Measurements from ENCODE around the gene RPS14.

RPS14 gene

GRCh38 chr5:150398722-150399523 is 50.6 kb downstream of the RPS14 start:
- DNase-seq: no peak

- no peak for DNase-seq
Measured at GRCh38 chr5:150397782-150398721, 51.5 kb downstream of the RPS14 start.

GRCh38 chr5:150397146-150397781 is 52.3 kb downstream of the RPS14 start:
- DNase-seq: no peak

GRCh38 chr5:150396267-150396666 is 53.3 kb downstream of the RPS14 start:
- DNase-seq: no peak

- no peak for DNase-seq
Measured at GRCh38 chr5:150395688-150395975, 53.9 kb downstream of the RPS14 start.

- no peak for DNase-seq
Measured at GRCh38 chr5:150394912-150395687, 54.4 kb downstream of the RPS14 start.

- DNase-seq: no peak
Measured at GRCh38 chr5:150394131-150394530, 55.4 kb downstream of the RPS14 start.

- DNase-seq: no peak
Measured at GRCh38 chr5:150393096-150393645, 56.4 kb downstream of the RPS14 start.

GRCh38 chr5:150392680-150393079 is 56.9 kb downstream of the RPS14 start:
- no peak for DNase-seq

All from NK-92 treated with Interleukin-12 subunit alpha and Interleukin-12 subunit beta, amount 100 ng/mL, for 24 hours (cell line).